BJ (cell line): ENCODE data around the gene STK32B. TPM values are rescaled to one million over a fixed set of nuclear protein-coding genes. Genes with fewer than 3 reads are reported as not detected.

ENCODE experiments used
- CTCF ChIA-PET: fragments of 350-600 bp; formaldehyde crosslinking; extraction: SDS; loops from one replicate; lab custom pipeline; 2021; ENCODE audit warnings: antibody characterized with exemption, inconsistent platforms; lab: Yijun Ruan, JAX
- POLR2A ChIA-PET: fragments of 300-600 bp; sonication (Branson Sonifier 250); formaldehyde crosslinking; extraction: SDS; loops from one replicate; lab custom pipeline; 2021; ENCODE audit warnings: antibody characterized with exemption; lab: Charles Lee
- DNase-seq: peaks from one replicate; pipeline ENCODE4 v3.0.0-alpha.2; 2011; ENCODE audit warnings: low read depth
- H3K27me3 ChIP-seq: 2 replicates; pipeline ENCODE4 v1.6.0; 2011; ENCODE audit warnings: low read length; ENCODE audit not compliant: control insufficient read depth, insufficient read depth
- H3K36me3 ChIP-seq: 2 replicates; pipeline ENCODE4 v1.5.1; 2011; ENCODE audit warnings: low read length; ENCODE audit not compliant: control insufficient read depth, insufficient read depth
- H3K4me3 ChIP-seq: 2 replicates; pipeline ENCODE4 v1.5.1; 2011; ENCODE audit warnings: low read depth, mild to moderate bottlenecking, control low read depth, low read length
- CTCF ChIP-seq: IDR thresholded peaks from 2 replicates; pipeline ENCODE4 v1.5.1; 2011; ENCODE audit warnings: low read depth, mild to moderate bottlenecking, control low read depth, inconsistent platforms, low read length, moderate library complexity; ENCODE audit not compliant: insufficient read depth
- polyA plus RNA-seq: library from polyadenylated mRNA; depleted of rRNA; stranded (reverse); fragments of >200 nt; gene quantifications from 2 replicates; pipeline ENCODE4 v1.2.3, GENCODE V29; 2011

STK32B gene
- polyA plus RNA-seq, 1 experiment, result 11.2 TPM

- Histone ChIP-seq H3K27me3 (no peaks in the 10 kb centered on the region), H3K4me3 (no peak overlapping the region), H3K36me3 (no peaks in the 10 kb centered on the region)
- ChIA-PET CTCF (interaction anchor here (1.0 kb wide), 1 partner anchor 15 kb away, joined by 3 read pairs; no protein-coding TSS in a partner anchor), POLR2A (no interaction called here)
- TF ChIP-seq CTCF, result no peak
- no peak for DNase-seq
These were observed 488.3 kb downstream of the STK32B start for GRCh38 chr4:5539584-5539983.

DNA sequence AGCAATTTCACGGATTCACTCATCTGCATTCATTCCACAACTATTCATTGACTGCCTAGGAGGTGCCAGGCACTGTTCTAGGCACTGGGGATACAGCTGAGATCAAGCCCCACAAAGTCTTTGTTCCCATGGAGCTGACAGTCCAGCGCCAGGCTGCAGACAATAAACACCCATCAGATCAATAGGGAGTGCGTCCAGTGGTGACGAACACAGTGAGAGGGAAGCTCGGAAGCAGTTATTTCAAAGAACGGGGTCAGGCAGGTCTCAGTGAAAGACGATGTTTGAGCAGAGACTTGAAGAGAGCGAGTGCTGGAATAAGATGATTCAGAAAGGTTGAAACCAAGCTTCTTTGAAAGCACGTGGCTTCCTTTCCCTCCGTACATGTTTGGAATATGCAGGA lies 489.9 kb downstream of the STK32B start:
- POLR2A ChIA-PET, result no interaction called here

DNA sequence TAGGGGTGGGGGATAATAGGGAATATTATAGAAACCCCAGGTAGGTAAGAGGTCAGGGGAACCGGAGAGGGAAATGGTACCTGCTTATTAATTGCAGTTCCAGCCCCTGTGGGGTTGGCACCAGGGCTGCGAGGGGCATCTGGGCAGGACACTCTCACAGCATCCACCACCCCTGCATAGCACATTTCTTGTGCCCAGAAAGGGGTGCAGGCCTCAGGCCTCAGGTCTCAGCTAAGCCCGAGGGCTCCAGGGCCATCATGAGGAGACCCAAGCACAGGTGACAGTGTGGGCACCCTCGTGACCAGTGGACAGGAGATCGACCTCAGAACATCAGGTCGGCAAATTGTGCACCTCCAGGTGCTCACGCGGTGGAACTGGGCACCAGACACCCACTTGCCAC lies 492.4 kb downstream of the STK32B start:
- ChIA-PET CTCF (interaction anchor here (0.9 kb wide), 1 partner anchor 10 kb away, joined by 3 read pairs; no protein-coding TSS in a partner anchor), POLR2A (no interaction called here)
- DNase-seq, result no peak
- no peak overlapping the region for H3K4me3 ChIP-seq
- no peaks in the 10 kb centered on the region for H3K27me3 ChIP-seq
- no peak for TF ChIP-seq CTCF
- H3K36me3 ChIP-seq, result no peaks in the 10 kb centered on the region

More for the DNA sequence above, 489.9 kb downstream of the STK32B start:
- CTCF ChIA-PET, result interaction anchor here (0.6 to 0.8 kb wide), 2 partner anchors 32 to 71 kb away, joined by 3 read pairs; no protein-coding TSS in a partner anchor
- H3K4me3 ChIP-seq, result no peak overlapping the region
- no peaks in the 10 kb centered on the region for H3K27me3 ChIP-seq
- DNase-seq, result no peak
- no peaks in the 10 kb centered on the region for H3K36me3 ChIP-seq
- TF ChIP-seq CTCF, result no peak

- Histone ChIP-seq H3K27me3 (no peaks in the 10 kb centered on the region), H3K4me3 (no peak overlapping the region), H3K36me3 (no peaks in the 10 kb centered on the region)
- no peak for DNase-seq
- POLR2A ChIA-PET, result no interaction called here
- CTCF ChIA-PET, result interaction anchor here (0.9 kb wide), 2 partner anchors 14 to 164 kb away, joined by 3 read pairs; no protein-coding TSS in a partner anchor
- no peak for TF ChIP-seq CTCF
These were observed 493.5 kb downstream of the STK32B start for GRCh38 chr4:5544762-5545161.

DNA sequence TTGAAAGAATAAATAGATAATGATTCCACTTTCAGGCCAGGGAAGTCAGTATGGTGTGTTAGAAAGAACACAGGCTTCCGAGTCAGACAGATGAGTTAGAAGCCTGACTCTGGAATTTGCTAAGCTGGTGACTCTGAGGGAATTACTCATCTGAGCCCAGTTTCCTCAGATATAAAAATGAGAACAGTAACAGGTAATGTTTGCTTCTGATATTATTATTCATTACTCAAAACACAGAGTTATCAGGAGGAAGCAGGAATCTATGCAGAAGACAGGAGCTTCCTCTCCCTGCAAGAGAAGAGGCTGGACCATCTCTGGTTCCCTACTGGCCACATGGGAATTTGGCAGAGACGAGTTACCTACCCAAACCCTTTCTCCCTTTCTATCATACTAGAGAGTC lies 494.0 kb downstream of the STK32B start:
- H3K27me3 ChIP-seq, result no peaks in the 10 kb centered on the region
- no peak for DNase-seq
- CTCF ChIA-PET, result interaction anchor here (0.9 kb wide), 2 partner anchors 14 to 164 kb away, joined by 3 read pairs; no protein-coding TSS in a partner anchor
- POLR2A ChIA-PET, result no interaction called here
- H3K36me3 ChIP-seq, result no peaks in the 10 kb centered on the region
- TF ChIP-seq CTCF, result no peak
- no peak overlapping the region for H3K4me3 ChIP-seq
